Measurements from ENCODE around the gene BICC1. TPM values are rescaled to one million over a fixed set of nuclear protein-coding genes. Genes with fewer than 3 reads are reported as not detected.

BICC1 gene
- polyA plus RNA-seq, 10 donors = 18.7 to 25.4 (median 21.1) TPM

- no peak for DNase-seq
Observed at GRCh38 chr10:58820386-58820785, 307.7 kb downstream of the BICC1 start.

GRCh38 chr10:58820861-58821751 is 308.4 kb downstream of the BICC1 start:
- peak; percentile 73 to 92 (median 90) for DNase-seq

- DNase-seq = no peak
Observed at GRCh38 chr10:58821752-58822056, 309.0 kb downstream of the BICC1 start.

GRCh38 chr10:58823983-58824382 is 311.3 kb downstream of the BICC1 start:
- DNase-seq = no peak

- no peak for DNase-seq
Observed at GRCh38 chr10:58824396-58824795, 311.7 kb downstream of the BICC1 start.

- no peak for DNase-seq
Observed at GRCh38 chr10:58826694-58827093, 314.0 kb downstream of the BICC1 start.

- no peak for DNase-seq
Observed at GRCh38 chr10:58827381-58827780, 314.7 kb downstream of the BICC1 start.

- no peak for DNase-seq
Observed at GRCh38 chr10:58829839-58830238, 317.2 kb downstream of the BICC1 start.

- no peak for DNase-seq
Observed at GRCh38 chr10:58830697-58831096, 318.0 kb downstream of the BICC1 start.

GRCh38 chr10:58833771-58834561 is 321.3 kb downstream of the BICC1 start:
- peak; percentile 82 to 93 (median 88) for DNase-seq

GRCh38 chr10:58836176-58836700 is 323.6 kb downstream of the BICC1 start:
- peak in 1 of 3 donors; percentile 54 for DNase-seq

- DNase-seq = peak in 1 of 3 donors; percentile 52
Observed at GRCh38 chr10:58836991-58837575, 324.4 kb downstream of the BICC1 start.

GRCh38 chr10:58837826-58838225 is 325.2 kb downstream of the BICC1 start:
- peak in 1 of 3 donors; percentile 52 for DNase-seq

- peak in 1 of 3 donors; percentile 76 for DNase-seq
Observed at GRCh38 chr10:58838561-58839208, 326.0 kb downstream of the BICC1 start.

GRCh38 chr10:58839771-58840170 is 327.1 kb downstream of the BICC1 start:
- no peak for DNase-seq

- peak in 1 of 3 donors; percentile 56 for DNase-seq
Observed at GRCh38 chr10:58840840-58841435, 328.3 kb downstream of the BICC1 start.

- no peak for DNase-seq
Observed at GRCh38 chr10:58842860-58843376, 330.2 kb downstream of the BICC1 start.

GRCh38 chr10:58843760-58844159 is 331.1 kb downstream of the BICC1 start:
- DNase-seq = no peak

GRCh38 chr10:58844680-58845079 is 332.0 kb downstream of the BICC1 start:
- DNase-seq = no peak

- DNase-seq = no peak
Observed at GRCh38 chr10:58846856-58847255, 334.2 kb downstream of the BICC1 start.

- no peak for DNase-seq
Observed at GRCh38 chr10:58851606-58852005, 338.9 kb downstream of the BICC1 start.
